Activated T-helper 17 cell treated with anti-CD3 and anti-CD28 coated beads, Interleukin-2, amount 50 U/mL, for 72 hours (primary cell): ENCODE data around the gene NALF2. TPM values are rescaled to one million over a fixed set of nuclear protein-coding genes. Genes with fewer than 3 reads are reported as not detected.

Experiments used
- ATAC-seq: fragments of 150-1000 bp; cut with Tn5 transposase; replicated peaks from 2 replicates; pipeline ENCODE4 v1.10.0; 2021; ENCODE audit warnings: mild to moderate bottlenecking, moderate library complexity
- H3K27ac Mint-ChIP-seq: one replicate; pipeline ENCODE4 v1.8.0; 2022; ENCODE audit warnings: mixed read lengths
- H3K27me3 Mint-ChIP-seq: one replicate; pipeline ENCODE4 v1.8.0; 2022; ENCODE audit warnings: mixed read lengths
- H3K36me3 Mint-ChIP-seq: one replicate; pipeline ENCODE4 v1.8.0; 2022; ENCODE audit warnings: low read depth, mild to moderate bottlenecking, mixed read lengths
- H3K4me1 Mint-ChIP-seq: one replicate; pipeline ENCODE4 v1.8.0; 2022; ENCODE audit warnings: mixed read lengths
- H3K4me3 Mint-ChIP-seq: one replicate; pipeline ENCODE4 v1.8.0; 2022; ENCODE audit warnings: mild to moderate bottlenecking, mixed read lengths
- H3K9me3 Mint-ChIP-seq: one replicate; pipeline ENCODE4 v1.8.0; 2022; ENCODE audit warnings: mixed read lengths
- total RNA-seq, 2 donors: library from RNA; stranded (reverse); gene quantifications; one replicate each; pipeline ENCODE4 v1.2.3, GENCODE V29; 2022

Gene NALF2
- total RNA-seq = under 1 TPM; 0.32 to 0.45 TPM

- Mint-ChIP-seq H3K36me3 (no peaks in the 10 kb centered on the region), H3K4me1 (peaks cover 2% of the 10 kb centered on the region), H3K9me3 (no peaks in the 10 kb centered on the region), H3K27ac (no peak within 1 kb of the TSS), H3K27me3 (peaks cover 13% of the 10 kb centered on the region), H3K4me3 (peak within 1 kb of the TSS; percentile 63)
- peak; percentile 71 for ATAC-seq
These were observed at the start of gene NALF2 for GRCh38 chrX:69503782-69504625. Gene NALF2, plus strand, starts transcription at chrX:69504326. Its CDS starts 957 bp downstream, at chrX:69505283.

GRCh38 chrX:69457756-69458155, 46.4 kb upstream of the NALF2 start:
- Mint-ChIP-seq H3K9me3 (no peaks in the 10 kb centered on the region), H3K36me3 (no peaks in the 10 kb centered on the region), H3K27me3 (no peaks in the 10 kb centered on the region), H3K27ac (no peak overlapping the region), H3K4me3 (no peak overlapping the region), H3K4me1 (no peaks in the 10 kb centered on the region)
- ATAC-seq = no peak

- peaks cover 16% of the 10 kb centered on the region for H3K27me3 Mint-ChIP-seq
These were observed 37.6 kb upstream of the NALF2 start for GRCh38 chrX:69466546-69466945.

DNA sequence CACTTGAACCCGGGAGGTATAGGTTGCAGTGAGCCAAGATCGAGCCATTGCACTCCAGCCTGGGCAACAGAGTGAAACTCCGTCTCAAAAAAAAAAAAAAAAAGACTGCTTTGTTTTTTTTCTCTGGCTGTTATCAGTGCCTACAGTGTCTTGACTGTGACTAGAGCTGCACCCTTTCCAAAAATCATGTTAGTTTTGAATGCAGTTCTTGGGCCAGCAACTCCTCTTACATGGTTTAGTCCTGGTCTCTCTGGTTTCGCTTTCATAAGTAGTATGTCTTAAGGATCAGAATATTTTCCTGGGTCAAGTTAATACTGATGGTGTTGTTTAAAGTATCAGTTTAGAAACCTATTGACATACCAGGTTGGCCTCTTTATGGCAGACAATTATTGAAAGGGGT, 34.2 kb upstream of the NALF2 start:
- H3K36me3 Mint-ChIP-seq = no peaks in the 10 kb centered on the region
- H3K4me1 Mint-ChIP-seq = no peaks in the 10 kb centered on the region
- peaks cover 20% of the 10 kb centered on the region for H3K27me3 Mint-ChIP-seq
- no peaks in the 10 kb centered on the region for H3K9me3 Mint-ChIP-seq
- no peak overlapping the region for H3K27ac Mint-ChIP-seq
- no peak overlapping the region for H3K4me3 Mint-ChIP-seq
- ATAC-seq = no peak

More at GRCh38 chrX:69466546-69466945, 37.6 kb upstream of the NALF2 start:
- no peaks in the 10 kb centered on the region for H3K4me1 Mint-ChIP-seq
- no peak for ATAC-seq
- no peak overlapping the region for H3K27ac Mint-ChIP-seq
- H3K9me3 Mint-ChIP-seq = no peaks in the 10 kb centered on the region
- H3K4me3 Mint-ChIP-seq = no peak overlapping the region
- H3K36me3 Mint-ChIP-seq = no peaks in the 10 kb centered on the region

- no peaks in the 10 kb centered on the region for H3K4me1 Mint-ChIP-seq
- H3K4me3 Mint-ChIP-seq = no peak overlapping the region
- ATAC-seq = no peak
- no peak overlapping the region for H3K27ac Mint-ChIP-seq
- no peaks in the 10 kb centered on the region for H3K36me3 Mint-ChIP-seq
- no peaks in the 10 kb centered on the region for H3K9me3 Mint-ChIP-seq
- H3K27me3 Mint-ChIP-seq = peaks cover 12% of the 10 kb centered on the region
These were observed 14.5 kb upstream of the NALF2 start for GRCh38 chrX:69489625-69490024.

- Mint-ChIP-seq H3K4me3 (no peak overlapping the region), H3K4me1 (no peaks in the 10 kb centered on the region), H3K36me3 (no peaks in the 10 kb centered on the region), H3K27me3 (peaks cover 15% of the 10 kb centered on the region), H3K9me3 (no peaks in the 10 kb centered on the region), H3K27ac (no peak overlapping the region)
- ATAC-seq = no peak
These were observed 10.9 kb upstream of the NALF2 start for GRCh38 chrX:69493193-69493592.

DNA sequence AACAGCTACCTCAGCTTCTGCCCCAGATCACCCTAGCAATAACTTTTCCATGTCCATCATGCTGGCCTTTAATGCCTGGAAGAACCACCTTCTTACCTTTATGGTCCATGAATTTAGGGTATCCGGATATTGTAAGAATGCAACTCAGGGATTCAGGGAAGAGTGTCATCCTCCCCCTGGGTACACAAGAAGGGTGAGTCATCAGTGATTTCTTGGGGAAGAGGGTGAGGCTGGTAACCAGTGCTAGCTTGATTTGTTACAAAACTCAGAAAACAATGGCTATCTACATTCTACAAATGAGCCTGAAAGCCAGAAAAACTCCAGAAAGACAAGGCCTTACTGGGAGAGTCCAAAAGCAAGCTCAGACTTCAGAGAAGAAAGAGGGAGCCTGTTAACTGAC, 10.4 kb upstream of the NALF2 start:
- Mint-ChIP-seq H3K36me3 (no peaks in the 10 kb centered on the region), H3K27me3 (peaks cover 12% of the 10 kb centered on the region)
- ATAC-seq = no peak

DNA sequence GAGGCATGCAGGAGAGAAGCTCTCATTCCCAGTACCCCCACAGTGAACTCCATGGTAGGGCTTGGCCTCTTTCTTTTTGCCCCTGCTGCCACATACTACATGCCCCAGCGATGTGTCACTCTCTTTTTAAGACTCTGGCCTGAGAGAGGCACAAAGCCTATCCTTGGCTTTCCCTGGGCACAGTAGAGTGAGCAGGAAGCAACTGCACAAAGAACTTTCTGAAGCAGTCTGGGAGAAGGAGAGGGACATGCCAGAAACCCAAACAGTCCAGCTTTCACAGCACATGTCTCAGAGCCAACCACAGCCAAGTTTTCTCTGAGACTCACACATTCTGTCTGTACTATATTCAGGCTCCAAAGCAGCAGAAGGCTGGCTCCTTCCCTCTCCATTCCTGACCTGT, 7.9 kb upstream of the NALF2 start:
- no peaks in the 10 kb centered on the region for H3K4me1 Mint-ChIP-seq
- no peaks in the 10 kb centered on the region for H3K9me3 Mint-ChIP-seq
- no peak overlapping the region for H3K4me3 Mint-ChIP-seq
- ATAC-seq = no peak
- H3K27me3 Mint-ChIP-seq = peaks cover 4% of the 10 kb centered on the region
- no peaks in the 10 kb centered on the region for H3K36me3 Mint-ChIP-seq
- H3K27ac Mint-ChIP-seq = no peak overlapping the region

More for the DNA sequence above, 10.4 kb upstream of the NALF2 start:
- Mint-ChIP-seq H3K4me1 (no peaks in the 10 kb centered on the region), H3K27ac (no peak overlapping the region), H3K9me3 (no peaks in the 10 kb centered on the region), H3K4me3 (no peak overlapping the region)

DNA sequence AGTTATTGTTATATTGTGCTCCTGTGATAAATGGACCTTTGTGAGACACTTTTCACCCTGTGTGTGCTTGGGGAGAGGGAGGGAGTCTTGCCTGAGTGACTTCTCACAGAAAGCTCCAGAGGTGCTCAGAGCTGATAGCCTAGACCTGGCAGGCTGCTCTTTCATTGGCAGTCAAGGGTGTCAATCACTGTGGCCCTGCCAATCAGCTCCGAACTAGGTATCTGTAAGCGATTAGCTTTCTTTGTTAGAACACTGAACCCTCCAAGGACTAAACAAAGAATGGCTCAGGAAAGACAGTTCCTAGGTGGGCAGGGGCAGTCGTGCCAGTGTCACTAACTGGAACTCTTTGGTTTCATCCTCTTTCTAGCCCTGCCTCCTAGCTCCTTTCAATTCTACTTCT, 2.7 kb upstream of the NALF2 start:
- H3K9me3 Mint-ChIP-seq = no peaks in the 10 kb centered on the region
- ATAC-seq = no peak
- no peak overlapping the region for H3K4me3 Mint-ChIP-seq
- H3K4me1 Mint-ChIP-seq = no peaks in the 10 kb centered on the region
- no peaks in the 10 kb centered on the region for H3K36me3 Mint-ChIP-seq
- H3K27ac Mint-ChIP-seq = no peak overlapping the region
- H3K27me3 Mint-ChIP-seq = peaks cover 6% of the 10 kb centered on the region

GRCh38 chrX:69503228-69503781, 821 bp upstream of the NALF2 start:
- peak; percentile 44 for ATAC-seq
- Mint-ChIP-seq H3K36me3 (no peaks in the 10 kb centered on the region), H3K27me3 (peaks cover 8% of the 10 kb centered on the region), H3K4me1 (no peaks in the 10 kb centered on the region), H3K9me3 (no peaks in the 10 kb centered on the region), H3K4me3 (peak overlapping the region; percentile 63), H3K27ac (no peak overlapping the region)

GRCh38 chrX:69504626-69505612, 793 bp downstream of the NALF2 start:
- H3K36me3 Mint-ChIP-seq = no peaks in the 10 kb centered on the region
- peak overlapping the region; percentile 72 for H3K4me3 Mint-ChIP-seq
- H3K4me1 Mint-ChIP-seq = peaks cover 5% of the 10 kb centered on the region
- H3K27me3 Mint-ChIP-seq = peaks cover 17% of the 10 kb centered on the region
- H3K9me3 Mint-ChIP-seq = no peaks in the 10 kb centered on the region
- peak; percentile 35 for ATAC-seq
- no peak overlapping the region for H3K27ac Mint-ChIP-seq

DNA sequence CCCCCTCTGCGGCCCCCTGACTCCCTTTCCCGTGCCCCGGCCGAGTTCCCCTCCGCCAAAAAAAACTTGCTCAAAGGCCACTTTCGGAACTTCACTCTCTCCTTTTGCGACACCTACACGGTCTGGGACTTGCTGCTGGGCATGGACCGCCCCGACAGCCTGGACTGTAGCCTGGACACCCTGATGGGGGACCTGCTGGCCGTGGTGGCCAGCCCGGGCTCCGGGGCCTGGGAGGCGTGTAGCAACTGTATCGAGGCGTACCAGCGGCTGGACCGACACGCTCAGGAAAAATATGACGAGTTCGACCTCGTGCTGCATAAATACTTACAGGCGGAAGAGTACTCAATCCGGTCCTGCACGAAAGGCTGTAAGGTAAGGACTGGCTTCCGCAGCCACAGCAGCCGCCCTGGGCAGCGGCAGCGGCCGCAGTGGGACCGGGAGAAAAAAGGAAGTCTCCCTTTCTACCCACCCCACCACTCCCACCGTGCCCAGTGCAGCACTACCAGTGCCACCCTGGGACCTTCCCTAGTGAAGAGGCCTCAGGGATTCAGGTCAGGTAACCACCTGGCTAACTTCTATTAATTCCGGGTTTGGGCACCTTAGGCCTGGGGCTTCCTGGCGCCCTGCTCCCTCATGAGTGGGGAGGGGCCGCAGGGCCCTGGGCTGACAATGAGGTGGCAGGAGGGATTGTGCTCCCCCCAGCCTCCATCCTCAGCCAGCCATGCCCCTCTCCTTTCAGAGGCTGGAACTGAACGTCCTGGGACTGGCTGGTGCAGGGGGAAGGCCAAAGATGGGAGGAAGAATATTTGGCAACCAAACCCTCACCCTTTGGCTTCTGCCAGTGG, 1.9 kb downstream of the NALF2 start:
- H3K4me1 Mint-ChIP-seq = peaks cover 5% of the 10 kb centered on the region
- H3K9me3 Mint-ChIP-seq = no peaks in the 10 kb centered on the region
- no peaks in the 10 kb centered on the region for H3K36me3 Mint-ChIP-seq
- peak overlapping the region; percentile 72 for H3K4me3 Mint-ChIP-seq
- peaks cover 17% of the 10 kb centered on the region for H3K27me3 Mint-ChIP-seq
- no peak for ATAC-seq
- H3K27ac Mint-ChIP-seq = no peak overlapping the region

GRCh38 chrX:69506617-69507499, 2.7 kb downstream of the NALF2 start:
- Mint-ChIP-seq H3K4me3 (no peak overlapping the region), H3K9me3 (no peaks in the 10 kb centered on the region), H3K4me1 (peaks cover 5% of the 10 kb centered on the region), H3K36me3 (no peaks in the 10 kb centered on the region), H3K27ac (no peak overlapping the region), H3K27me3 (peaks cover 20% of the 10 kb centered on the region)
- ATAC-seq = no peak
